HG03457 (cell line): ENCODE measurements around the gene MAP2K2.
"Not testable (repeated sequence)": the region's sequence is repeated elsewhere in the genome, so short reads cannot be mapped to it uniquely, and the experiment has no call there.

ENCODE experiments used
- ATAC-seq: cut with Tn5 transposase; IDR thresholded peaks from one replicate; pipeline ENCODE4 v1.9.1; 2021; ENCODE audit warnings: moderate number of reproducible peaks; ENCODE audit not compliant: unreplicated experiment

The MAP2K2 gene

DNA sequence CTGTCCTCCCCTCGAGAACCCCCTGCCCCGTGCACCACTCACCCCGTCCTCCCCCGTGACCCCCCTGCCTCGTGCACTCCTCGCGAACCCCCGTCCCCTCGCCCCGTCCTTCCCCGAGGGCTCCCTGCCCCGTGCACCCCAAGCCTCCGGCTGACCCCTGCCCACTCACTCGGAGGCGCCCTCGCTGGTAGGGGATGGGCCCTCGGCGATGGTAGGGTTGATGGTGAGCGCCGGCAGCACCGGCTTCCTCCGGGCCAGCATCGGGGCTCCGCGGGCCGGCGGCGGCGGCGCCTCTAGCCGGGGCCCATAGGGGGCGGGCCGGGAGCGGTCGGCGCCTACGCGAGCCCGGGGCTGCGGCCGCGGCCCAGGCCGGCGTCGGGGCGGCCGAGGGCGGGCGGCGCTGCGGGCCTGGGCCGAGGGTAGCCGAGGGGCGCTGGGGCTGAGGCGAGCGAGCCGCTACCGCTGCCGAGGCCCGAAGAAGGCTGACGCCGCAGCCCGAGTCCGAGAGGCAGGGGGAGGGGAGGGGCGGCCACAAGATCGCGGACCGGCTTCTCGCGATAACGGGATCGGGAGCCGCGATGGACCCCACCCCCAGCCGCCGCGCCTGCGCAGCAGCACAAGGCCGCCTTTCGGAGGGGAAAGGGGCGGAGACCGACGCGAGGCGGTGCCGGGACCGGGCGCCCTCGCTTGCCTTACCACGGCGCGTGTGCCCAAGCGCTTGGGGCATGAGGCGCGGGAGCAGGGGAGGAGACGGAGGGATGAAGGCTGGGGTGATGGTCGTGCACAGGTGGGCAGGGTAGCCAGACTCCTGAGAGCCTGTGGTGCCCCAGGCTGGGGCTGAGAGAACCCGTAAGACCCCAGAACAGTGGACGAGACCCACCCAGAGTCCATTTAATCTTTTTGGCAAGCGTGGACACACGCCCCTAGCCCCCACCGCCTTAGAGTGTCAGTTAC is at the start of gene MAP2K2:
MAP2K2 (minus strand) TSS at position 508 of the 954 bp plus-strand sequence; CDS start at position 261, 247 bp downstream.
- ATAC-seq = peak; percentile 68

DNA sequence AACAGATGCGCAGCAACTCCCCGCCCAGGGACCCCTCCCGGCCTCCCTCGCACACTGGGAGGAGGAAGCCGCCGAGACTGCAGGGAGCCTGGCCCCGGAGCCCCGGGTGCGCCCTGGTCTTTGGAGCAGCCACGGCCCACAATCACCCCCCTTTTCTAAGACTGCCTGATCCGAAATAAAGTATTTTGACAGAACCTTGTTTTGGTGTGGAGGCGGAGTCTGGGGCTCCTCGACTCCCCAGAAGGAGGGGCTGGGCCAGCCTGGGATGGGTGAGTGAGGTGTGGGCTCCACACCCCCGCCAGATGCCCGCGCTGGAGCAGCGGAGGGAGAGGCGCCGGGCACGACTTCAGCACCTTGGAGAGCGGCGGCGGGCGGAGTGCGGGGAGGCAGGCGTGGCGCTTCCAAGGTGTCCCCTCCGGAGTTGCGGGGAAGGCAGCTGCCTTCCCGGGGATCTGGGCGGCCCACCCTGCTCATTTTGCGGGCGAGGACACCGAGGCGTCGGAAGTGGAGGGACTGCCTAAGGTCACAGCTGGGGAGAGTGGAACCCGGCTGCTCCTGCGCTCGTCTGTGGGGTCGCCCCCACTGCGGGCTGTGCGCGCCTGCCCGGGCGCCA is 49.0 kb upstream of the MAP2K2 start:
- no peak for ATAC-seq

DNA sequence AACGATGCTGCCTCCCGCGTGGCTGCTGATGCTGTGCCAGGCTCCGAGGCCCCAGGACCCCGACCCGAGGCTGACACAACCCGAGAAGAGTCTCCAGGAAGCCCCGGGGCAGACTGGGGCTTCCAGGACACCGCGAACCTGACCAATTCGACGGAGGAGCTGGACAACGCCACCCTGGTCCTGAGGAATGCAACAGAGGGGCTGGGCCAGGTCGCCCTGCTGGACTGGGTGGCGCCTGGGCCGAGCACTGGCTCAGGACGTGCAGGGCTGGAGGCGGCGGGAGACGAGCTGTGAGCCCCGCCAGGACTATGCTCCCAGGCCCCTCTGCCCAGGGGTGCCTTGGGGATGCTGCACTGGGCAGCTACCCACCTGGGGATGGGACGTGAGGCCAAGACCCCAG is 47.8 kb upstream of the MAP2K2 start:
- no peak for ATAC-seq

DNA sequence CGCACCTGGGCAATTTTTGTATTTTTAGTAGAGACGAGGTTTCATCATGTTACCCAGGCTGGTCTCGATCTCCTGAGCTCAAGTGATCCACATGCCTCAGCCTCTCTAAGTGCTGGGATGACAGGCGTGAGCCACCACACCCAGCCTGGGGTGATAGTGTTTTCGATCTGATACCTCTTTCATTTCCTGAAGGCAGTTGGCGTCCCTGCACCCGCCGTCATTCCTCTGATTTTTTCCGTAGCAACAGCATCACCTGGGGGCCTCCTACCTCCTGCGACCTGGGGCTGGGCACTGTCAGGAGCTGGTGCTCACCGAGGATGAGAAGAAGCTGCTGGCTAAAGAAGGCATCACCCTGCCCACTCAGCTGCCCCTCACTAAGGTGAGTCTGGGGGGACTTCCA is 40.3 kb upstream of the MAP2K2 start:
- no peak for ATAC-seq

DNA sequence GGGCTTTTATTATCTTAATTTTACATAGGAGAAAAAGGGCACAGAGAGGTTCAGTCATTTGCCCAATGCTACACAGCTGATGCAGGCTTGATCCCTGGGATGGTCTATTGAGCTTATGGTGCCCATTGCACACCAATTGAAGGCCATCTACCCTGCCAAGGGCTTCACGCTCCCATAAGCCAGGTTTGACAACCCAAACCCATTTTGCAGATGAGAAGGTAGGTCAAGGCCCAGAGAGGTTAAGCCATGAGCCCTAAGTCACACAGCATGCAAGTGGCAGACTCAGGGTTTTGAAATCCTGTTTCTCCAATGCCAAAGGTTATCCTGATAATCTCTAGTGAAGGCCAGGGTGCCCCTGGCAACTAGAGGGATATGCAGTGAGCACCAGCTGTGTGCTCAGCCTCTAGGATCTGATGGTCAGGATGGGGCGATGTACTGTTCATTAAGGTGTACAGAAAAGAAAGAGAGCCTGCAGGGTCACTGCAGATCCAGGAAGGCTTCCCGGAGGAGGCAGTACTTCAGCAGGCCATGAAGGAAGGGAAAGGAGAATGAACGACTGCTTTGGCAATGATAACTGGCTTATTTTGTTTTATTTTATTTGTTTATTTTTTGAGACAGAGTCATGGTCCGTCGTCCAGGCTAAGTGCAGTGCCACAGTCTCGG is 37.6 kb upstream of the MAP2K2 start:
- ATAC-seq = no peak

DNA sequence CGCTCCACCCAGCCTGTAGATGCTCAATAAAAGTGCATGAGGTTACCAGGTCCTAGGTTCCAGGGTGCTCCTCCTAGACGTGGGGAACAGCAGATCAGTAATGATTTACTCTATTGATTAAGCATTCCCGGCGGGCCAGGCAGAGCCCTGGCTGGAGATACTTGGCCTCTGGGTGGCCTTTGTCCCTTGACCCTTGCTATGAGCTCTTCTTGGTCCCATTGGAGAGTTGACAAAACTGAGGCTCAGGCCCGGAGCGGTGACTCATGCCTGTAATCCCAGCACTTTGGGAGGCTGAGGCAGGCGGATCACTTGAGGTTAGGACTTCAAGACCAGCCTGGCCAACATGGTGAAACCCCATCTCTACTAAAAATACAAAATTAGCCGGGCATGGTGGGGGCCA is 34.0 kb upstream of the MAP2K2 start:
- not testable (repeated sequence) for ATAC-seq

DNA sequence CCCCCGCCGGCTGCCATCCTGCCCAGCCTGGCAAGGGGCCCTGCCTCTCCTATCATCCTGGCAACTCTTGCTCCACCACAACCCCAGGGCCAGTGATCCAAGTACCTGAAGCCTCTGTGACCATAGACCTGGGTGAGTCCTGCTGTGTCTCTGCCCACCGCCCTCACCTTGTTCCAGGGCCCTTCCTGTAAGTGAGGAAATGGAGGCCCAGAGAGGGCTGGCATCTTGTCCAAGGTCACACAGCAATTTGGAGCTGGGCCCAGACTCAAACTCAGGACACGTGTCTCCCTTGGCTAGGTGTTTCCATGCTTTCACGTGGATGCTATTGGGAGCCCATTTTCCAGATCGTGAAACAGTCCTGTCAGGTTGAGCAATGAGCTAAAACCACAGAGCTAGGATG is 33.2 kb upstream of the MAP2K2 start:
- no peak for ATAC-seq

DNA sequence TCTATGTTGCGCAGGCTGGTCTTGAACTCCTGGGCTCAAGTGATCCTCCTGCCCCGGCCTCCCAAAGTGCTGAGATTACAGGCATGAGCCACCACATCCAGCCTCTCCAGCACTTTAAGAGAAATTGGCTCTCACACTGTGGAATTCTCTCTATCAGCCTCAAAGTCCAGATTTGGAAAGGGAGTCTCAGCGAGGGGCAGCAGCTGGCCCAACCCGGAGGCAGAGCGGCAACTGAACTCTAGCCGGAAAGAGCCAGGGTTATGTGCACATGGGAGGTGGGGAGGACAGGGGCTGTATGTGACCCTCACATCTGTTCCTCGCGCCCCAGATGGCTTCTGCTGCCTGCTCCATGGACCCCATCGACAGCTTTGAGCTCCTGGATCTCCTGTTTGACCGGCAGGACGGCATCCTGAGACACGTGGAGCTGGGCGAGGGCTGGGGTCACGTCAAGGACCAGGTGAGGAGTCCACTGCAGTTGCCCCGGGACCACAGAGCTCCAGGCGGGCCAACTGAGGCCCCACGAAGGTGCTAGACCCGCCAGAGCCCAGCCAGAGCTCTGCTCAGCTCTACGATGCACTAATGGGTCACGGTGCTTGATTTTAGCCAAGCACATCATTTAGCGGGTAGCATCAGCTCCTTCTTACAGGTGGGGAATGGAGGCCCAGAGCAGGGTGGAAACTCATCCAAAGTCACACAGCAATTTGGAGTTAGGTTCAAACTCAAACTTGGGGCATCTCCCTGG is 30.8 kb upstream of the MAP2K2 start:
- no peak for ATAC-seq

DNA sequence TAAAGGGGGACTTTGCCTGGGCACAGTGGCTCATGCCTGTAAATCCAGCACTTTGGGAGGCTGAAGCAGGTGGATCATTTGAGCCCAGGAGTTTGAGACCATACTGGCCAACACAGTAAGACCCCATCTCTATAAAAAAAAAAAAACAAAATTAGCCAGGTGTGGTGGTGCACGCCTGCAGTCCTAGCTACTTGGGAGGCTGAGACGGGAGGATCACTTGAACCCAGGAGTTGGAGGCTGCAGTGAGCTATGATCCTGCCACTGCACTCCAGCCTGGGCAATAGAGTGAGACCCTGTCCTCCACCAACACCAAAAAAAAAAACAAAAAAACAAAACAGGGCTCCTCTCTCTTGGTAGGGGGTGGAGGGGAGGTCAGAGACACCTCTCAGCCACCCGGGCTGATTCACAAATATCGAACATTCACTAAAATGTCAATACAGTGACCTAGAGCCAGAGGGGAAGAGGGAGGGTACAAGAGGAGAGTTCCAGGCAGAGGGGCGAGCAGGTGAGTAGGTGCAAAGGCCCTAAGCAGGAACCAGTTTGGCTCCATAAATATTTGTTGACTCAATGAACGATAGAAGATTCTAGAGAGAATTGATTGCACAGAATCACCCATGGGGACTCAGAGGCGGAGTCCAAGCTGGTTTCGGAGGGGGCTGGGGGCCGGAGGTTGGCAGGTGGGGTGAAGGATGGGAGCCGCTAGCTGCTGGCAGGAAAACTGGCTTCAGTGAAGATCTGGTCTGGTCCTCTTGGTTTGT is 28.5 kb upstream of the MAP2K2 start:
- ATAC-seq = no peak

DNA sequence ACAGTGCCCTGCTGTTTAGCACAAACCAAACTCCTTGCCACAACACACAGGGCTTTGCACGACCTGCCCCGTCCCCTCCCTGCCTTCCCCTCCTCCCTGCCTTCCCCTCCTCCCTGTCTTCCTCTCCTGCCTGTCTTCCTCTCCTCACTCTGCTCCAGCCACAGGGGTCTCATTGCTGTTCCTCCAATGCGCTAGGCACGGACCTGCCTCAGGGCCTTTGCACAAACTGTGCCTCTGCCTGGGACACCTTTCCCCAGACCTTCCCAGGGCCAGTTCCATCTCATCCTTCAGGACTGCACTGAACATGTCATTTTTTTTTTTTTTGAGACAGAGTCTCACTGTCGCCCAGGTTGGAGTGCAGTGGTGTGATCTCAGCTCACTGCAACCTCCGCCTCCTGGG is 27.7 kb upstream of the MAP2K2 start:
- no peak for ATAC-seq

DNA sequence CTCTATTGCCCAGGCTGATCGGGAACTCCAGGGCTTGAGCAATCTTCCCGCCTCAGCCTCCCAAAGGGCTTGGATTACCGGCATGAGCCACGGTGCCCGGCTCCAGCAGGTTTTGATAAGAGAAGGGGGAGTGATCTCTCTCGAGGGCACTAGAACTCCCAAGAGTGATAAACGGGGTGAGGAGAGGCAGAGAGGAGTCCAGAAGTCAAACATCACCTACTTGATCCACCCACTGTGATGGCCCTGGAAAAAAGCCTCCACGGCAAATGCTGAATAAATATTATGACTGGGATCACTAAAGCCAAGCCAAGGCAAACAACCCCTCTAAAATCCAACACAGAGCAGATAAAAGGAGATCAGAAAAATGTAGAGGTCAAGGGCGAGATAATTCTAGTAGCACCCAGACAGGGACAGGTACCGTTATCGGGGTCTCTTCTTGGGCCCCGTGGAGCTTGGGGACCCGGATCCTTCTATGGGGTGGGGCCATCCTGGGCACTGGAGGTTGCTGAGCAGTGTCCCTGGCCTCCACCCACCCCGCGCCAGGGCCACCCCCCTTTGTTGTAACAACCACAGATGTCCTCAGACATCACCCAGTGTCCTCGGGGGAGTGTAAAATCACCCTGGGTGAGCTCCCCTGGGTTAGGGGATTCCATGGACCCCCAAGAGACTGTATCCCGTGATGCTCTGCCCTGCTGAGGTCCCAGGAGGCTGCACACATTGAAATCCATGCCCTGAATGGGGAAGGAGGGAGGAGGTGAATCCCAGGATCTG is 25.8 kb upstream of the MAP2K2 start:
- ATAC-seq = no peak

DNA sequence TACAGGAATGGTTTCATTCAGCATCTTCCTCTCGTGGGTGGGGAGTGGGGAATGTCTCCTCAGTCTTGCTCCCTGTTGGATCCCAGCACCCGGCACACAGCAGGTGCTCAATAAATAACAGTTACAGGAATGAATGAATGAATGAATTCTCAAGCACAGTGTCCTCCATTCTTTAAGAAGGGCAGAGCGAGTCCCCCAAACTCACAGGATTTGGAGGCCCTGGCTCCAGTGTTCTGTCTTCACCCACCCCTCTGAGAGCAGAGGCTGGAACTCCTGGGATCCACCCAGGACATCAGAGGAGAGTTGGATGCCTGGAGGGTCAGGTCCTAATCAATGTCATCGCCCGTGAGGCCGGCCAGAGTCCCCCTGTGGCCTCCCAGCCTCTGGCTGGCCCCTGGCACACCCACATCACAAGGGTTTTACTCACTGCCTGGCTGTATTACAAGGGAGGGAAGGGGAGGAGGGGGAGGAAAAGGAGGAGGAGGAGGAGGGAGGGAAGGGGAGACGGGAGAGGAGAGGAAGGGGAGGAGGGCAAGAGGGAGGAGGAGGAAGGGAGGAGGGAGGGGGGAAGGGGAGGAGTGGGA is 20.8 kb upstream of the MAP2K2 start:
- ATAC-seq = no peak

DNA sequence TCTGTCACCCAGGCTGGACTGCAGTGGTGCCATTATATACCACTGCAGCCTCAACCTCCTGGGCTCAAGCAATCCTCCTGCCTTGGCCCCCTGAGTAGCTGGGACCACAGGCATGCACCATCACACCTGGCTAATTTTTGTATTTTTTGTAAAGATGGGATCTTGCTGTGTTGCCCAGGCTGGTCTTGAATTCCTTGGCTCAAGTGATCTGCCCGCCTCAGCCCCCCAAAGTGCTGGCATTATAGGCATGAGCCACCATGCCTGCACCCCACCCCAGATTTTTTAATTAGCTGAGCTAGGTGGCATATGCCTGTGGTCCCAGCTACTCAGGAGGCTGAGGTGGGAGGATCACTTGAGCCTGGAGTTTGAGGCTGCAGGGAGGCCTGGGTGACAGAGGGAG is 19.0 kb upstream of the MAP2K2 start:
- not testable (repeated sequence) for ATAC-seq

DNA sequence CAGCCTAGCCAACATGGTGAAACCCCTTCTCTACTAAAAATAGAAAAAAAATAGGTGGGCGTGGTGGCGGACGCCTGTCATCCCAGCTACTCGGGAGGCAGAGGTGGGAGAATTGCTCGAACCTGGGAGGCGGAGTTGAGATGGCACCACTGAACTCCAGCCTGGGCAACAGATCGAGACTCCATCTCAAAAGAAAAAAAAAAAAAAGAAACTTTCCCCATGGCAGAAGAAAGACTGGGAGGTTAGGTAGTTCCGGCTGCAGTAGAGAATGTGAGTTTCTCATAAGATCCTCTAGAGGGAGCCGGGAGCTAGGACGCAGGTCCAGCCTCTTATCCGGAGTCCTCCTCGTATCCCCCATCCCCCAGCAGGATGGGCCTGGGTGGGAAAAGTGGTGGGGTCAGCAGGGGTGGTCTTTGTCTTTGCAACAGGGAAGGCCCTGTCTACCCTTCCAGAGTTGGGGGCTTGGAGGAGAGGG is 16.4 kb upstream of the MAP2K2 start:
- ATAC-seq = no peak

DNA sequence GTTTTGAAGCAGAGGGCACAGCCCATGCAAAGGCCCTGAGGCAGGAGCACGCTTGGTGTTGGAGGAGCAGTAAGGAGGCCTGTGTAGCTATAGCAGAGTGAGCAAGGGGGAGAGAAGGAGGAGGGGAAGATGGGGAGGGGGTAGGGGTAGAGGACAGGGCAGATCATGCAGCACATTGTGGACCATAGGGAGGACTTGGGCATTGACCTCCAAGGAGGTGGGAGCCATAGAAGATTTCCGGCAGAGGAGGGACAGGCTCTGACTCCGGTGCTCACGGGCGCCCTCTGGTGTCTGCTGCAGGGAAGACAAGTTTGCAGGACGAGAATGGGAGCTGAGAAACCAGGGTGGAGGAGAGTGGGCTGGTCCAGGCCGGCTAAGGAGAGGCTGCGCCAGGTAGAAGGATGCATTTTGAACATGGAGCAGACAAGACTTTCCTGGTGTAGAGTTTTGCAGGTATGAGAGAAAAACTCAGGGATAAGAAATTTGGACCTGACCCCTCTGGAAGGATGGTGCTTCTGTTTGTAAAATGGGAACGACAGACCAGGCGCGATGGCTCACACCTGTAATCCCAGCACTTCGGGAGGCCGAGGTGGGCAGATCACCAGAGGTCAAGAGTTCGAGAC is 15.8 kb upstream of the MAP2K2 start:
- no peak for ATAC-seq

DNA sequence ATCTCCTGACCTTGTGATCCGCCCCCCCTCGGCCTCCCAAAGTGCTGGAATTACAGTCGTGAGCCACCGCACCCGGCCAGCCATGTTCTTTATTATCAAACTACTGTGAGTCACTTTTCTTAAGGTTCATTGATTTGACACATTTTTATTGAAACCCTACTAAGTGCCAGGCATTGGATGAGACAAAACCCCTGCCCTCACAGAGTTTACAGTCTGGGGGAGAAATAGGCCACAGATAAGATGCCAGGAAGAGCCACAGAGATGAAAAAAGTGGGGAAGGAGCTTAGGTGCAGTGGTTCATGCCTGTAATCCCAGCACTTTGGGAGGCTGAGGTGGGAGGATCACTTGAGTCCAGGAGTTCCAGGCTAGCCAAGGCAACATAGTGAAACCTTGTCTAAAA is 14.5 kb upstream of the MAP2K2 start:
- ATAC-seq = no peak

DNA sequence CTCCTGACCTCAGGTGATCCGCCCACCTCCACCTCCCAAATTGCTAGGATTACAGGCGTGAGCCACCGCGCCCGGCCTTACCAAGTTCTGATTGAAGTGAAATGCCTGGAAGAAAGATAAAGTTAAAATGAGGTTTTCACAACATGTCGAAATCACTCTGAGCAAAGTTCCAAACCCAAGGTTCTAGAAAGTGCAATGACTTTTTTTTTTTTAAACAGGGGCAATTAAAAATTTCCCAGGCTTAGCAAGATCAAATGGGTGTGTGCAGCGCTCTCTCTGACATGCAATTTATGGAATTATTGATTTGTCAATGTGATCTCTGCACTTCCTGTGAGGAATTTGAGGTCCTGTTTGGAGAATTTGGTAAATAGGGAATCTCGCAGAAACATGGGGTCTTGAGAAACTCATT is 12.8 kb upstream of the MAP2K2 start:
- ATAC-seq = no peak

DNA sequence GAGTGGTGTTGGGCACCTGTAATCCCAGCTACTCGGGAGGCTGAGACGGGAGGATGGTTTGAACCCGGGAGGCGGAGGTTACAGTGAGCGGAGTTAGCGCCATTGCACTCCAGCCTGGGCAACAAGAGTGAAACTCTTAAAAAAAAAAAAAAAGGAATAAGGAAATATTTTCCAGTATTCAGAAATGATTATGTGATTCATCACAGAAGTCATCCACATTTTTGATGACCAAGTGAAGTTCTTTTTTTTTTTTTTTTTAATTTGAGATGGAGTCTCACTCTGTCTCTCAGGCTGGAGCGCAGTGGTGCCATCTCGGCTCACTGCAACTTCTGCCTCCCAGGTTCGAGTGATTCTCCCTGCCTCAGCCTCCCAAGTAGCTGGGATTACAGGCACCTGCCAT is 11.5 kb upstream of the MAP2K2 start:
- ATAC-seq = not testable (repeated sequence)

DNA sequence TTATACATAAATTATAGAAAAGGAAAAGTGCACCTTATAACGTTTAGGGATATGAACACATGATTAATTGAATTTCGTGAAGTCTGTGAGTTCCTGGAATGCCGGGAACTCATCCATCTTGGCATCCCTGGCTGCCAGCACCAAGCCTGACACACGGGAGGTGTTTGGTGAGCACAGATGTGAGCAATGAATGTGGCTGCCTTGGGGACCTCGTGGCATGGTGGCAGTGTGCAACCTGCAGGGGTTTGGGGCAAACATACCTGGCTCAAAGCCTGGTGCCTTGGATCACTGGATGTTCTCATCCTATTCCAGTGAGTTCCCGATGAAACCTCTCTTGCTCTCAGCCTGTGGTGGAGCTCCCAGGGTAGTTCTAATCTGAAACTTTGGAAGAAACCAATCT is 10.4 kb upstream of the MAP2K2 start:
- no peak for ATAC-seq
